Endometrial microvascular endothelial cells (primary cell): ENCODE measurements around the gene ROBO1. TPM values are rescaled to one million over a fixed set of nuclear protein-coding genes. Genes with fewer than 3 reads are reported as not detected.

ENCODE experiments used
- in situ Hi-C: cut with HindIII; loops from 2 replicates; pipeline ENCODE4 v1.10.0; 2017; ENCODE audit warnings: low sequenced_read_pairs, low pct_unique_long_range_greater_than_20kb; ENCODE audit errors: inconsistent ontology term
- total RNA-seq: library from RNA; depleted of rRNA; stranded (reverse); fragments of >200 nt; gene quantifications from one replicate; pipeline ENCODE4 v1.2.3, GENCODE V29; 2015; ENCODE audit errors: inconsistent ontology term

ROBO1 gene
- total RNA-seq, 1 donor from 2014 or later = 4.0 TPM

- in situ Hi-C loops = no loop called here
Observed at GRCh38 chr3:79285871-79286270, 481.9 kb downstream of the ROBO1 start.

GRCh38 chr3:79285380-79285779 is 482.4 kb downstream of the ROBO1 start:
- in situ Hi-C loops = no loop called here

GRCh38 chr3:79284781-79285180 is 483.0 kb downstream of the ROBO1 start:
- in situ Hi-C loops = no loop called here

GRCh38 chr3:79278681-79279080 is 489.1 kb downstream of the ROBO1 start:
- in situ Hi-C loops = no loop called here

- in situ Hi-C loops = no loop called here
Observed at GRCh38 chr3:79268422-79268821, 499.4 kb downstream of the ROBO1 start.

- in situ Hi-C loops = no loop called here
Observed at GRCh38 chr3:79264892-79265291, 502.9 kb downstream of the ROBO1 start.

GRCh38 chr3:79263423-79263822 is 504.4 kb downstream of the ROBO1 start:
- in situ Hi-C loops = no loop called here

- in situ Hi-C loops = no loop called here
Observed at GRCh38 chr3:79258479-79258878, 509.3 kb downstream of the ROBO1 start.

GRCh38 chr3:79257791-79258190 is 510.0 kb downstream of the ROBO1 start:
- in situ Hi-C loops = no loop called here

- in situ Hi-C loops = no loop called here
Observed at GRCh38 chr3:79255702-79256101, 512.1 kb downstream of the ROBO1 start.

- in situ Hi-C loops = no loop called here
Observed at GRCh38 chr3:79255292-79255691, 512.5 kb downstream of the ROBO1 start.

- in situ Hi-C loops = no loop called here
Observed at GRCh38 chr3:79253704-79254103, 514.1 kb downstream of the ROBO1 start.

- in situ Hi-C loops = no loop called here
Observed at GRCh38 chr3:79253271-79253670, 514.5 kb downstream of the ROBO1 start.

- in situ Hi-C loops = no loop called here
Observed at GRCh38 chr3:79250746-79251145, 517.1 kb downstream of the ROBO1 start.

- in situ Hi-C loops = no loop called here
Observed at GRCh38 chr3:79249701-79250100, 518.1 kb downstream of the ROBO1 start.

GRCh38 chr3:79247725-79248043 is 520.1 kb downstream of the ROBO1 start:
- in situ Hi-C loops = no loop called here

- in situ Hi-C loops = no loop called here
Observed at GRCh38 chr3:79246875-79247724, 520.7 kb downstream of the ROBO1 start.

GRCh38 chr3:79245284-79246138 is 522.3 kb downstream of the ROBO1 start:
- in situ Hi-C loops = no loop called here

GRCh38 chr3:79236496-79236895 is 531.3 kb downstream of the ROBO1 start:
- in situ Hi-C loops = no loop called here

GRCh38 chr3:79233431-79234060 is 534.3 kb downstream of the ROBO1 start:
- in situ Hi-C loops = no loop called here
